GM20000 (cell line): ENCODE results near the gene NFATC4.

ENCODE experiments used
- DNase-seq: peaks from one replicate; pipeline ENCODE4 v3.0.0; 2012; ENCODE audit warnings: low spot score
- TF ChIP-seq, protein P1 (sequence below): IDR thresholded peaks from 2 replicates; pipeline ENCODE4 v1.5.1; 2012; ENCODE audit warnings: mild to moderate bottlenecking, control low read depth; ENCODE audit errors: extremely low read depth, missing control alignments

NFATC4 gene

GRCh38 chr14:24416254-24416931 lies 48.4 kb downstream of the NFATC4 start:
- TF ChIP-seq, protein P1, sequence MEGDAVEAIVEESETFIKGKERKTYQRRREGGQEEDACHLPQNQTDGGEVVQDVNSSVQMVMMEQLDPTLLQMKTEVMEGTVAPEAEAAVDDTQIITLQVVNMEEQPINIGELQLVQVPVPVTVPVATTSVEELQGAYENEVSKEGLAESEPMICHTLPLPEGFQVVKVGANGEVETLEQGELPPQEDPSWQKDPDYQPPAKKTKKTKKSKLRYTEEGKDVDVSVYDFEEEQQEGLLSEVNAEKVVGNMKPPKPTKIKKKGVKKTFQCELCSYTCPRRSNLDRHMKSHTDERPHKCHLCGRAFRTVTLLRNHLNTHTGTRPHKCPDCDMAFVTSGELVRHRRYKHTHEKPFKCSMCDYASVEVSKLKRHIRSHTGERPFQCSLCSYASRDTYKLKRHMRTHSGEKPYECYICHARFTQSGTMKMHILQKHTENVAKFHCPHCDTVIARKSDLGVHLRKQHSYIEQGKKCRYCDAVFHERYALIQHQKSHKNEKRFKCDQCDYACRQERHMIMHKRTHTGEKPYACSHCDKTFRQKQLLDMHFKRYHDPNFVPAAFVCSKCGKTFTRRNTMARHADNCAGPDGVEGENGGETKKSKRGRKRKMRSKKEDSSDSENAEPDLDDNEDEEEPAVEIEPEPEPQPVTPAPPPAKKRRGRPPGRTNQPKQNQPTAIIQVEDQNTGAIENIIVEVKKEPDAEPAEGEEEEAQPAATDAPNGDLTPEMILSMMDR: no peak
- DNase-seq: no peak

- TF ChIP-seq, protein P1: no peak
- DNase-seq: no peak
Observed at GRCh38 chr14:24416932-24417619, 49.1 kb downstream of the NFATC4 start.

GRCh38 chr14:24417832-24418491 lies 50.0 kb downstream of the NFATC4 start:
- TF ChIP-seq, protein P1: no peak

GRCh38 chr14:24418492-24418873 lies 50.5 kb downstream of the NFATC4 start:
- TF ChIP-seq, protein P1: no peak
- no peak for DNase-seq

More at GRCh38 chr14:24417832-24418491, 50.0 kb downstream of the NFATC4 start:
- DNase-seq: no peak

- TF ChIP-seq, protein P1: no peak
- no peak for DNase-seq
Observed at GRCh38 chr14:24422261-24422660, 54.3 kb downstream of the NFATC4 start.

GRCh38 chr14:24422694-24423601 lies 55.0 kb downstream of the NFATC4 start:
- TF ChIP-seq, protein P1: no peak
- no peak for DNase-seq
